IPS-20b (cell line): Measurements from ENCODE around the gene CDK14.
"Not testable (repeated sequence)": the region's sequence is repeated elsewhere in the genome, so short reads cannot be mapped to it uniquely, and the experiment has no call there.

ENCODE experiments used
- H3K27ac ChIP-seq: one replicate; pipeline ENCODE4 v1.5.1; 2013; ENCODE audit warnings: low read length
- H3K27me3 ChIP-seq: 2 replicates; pipeline ENCODE4 v1.6.1; 2013; ENCODE audit warnings: mild to moderate bottlenecking, low read length, inconsistent platforms; ENCODE audit not compliant: insufficient read depth
- H3K36me3 ChIP-seq: 2 replicates; pipeline ENCODE4 v1.6.1; 2013; ENCODE audit warnings: low read depth, mild to moderate bottlenecking, inconsistent platforms, low read length, moderate library complexity; ENCODE audit not compliant: insufficient read depth
- H3K4me1 ChIP-seq: 2 replicates; pipeline ENCODE4 v1.6.1; 2013; ENCODE audit warnings: mild to moderate bottlenecking, control low read depth, inconsistent platforms, low read length, moderate library complexity; ENCODE audit not compliant: insufficient read depth
- H3K4me3 ChIP-seq: 2 replicates; pipeline ENCODE4 v1.5.1; 2013; ENCODE audit warnings: mild to moderate bottlenecking, low read length, inconsistent platforms
- H3K9ac ChIP-seq: 2 replicates; pipeline ENCODE4 v1.6.1; 2013; ENCODE audit warnings: low read depth, mild to moderate bottlenecking, inconsistent platforms, low read length, moderate library complexity
- H3K9me3 ChIP-seq: 2 replicates; pipeline ENCODE4 v1.6.1; 2013; ENCODE audit warnings: mild to moderate bottlenecking, low read depth, low read length, inconsistent platforms; ENCODE audit not compliant: insufficient read depth

The CDK14 gene

GRCh38 chr7:90749262-90749661 is 153.1 kb downstream of the CDK14 start:
- no peak overlapping the region for H3K4me3 ChIP-seq
- H3K9me3 ChIP-seq: no peaks in the 10 kb centered on the region
- H3K36me3 ChIP-seq: no peaks in the 10 kb centered on the region
- H3K27me3 ChIP-seq: no peaks in the 10 kb centered on the region
- H3K4me1 ChIP-seq: no peaks in the 10 kb centered on the region
- no peak overlapping the region for H3K9ac ChIP-seq
- no peak overlapping the region for H3K27ac ChIP-seq

GRCh38 chr7:90749774-90750173 is 153.7 kb downstream of the CDK14 start:
- Histone ChIP-seq H3K36me3 (no peaks in the 10 kb centered on the region), H3K27me3 (no peaks in the 10 kb centered on the region), H3K9me3 (no peaks in the 10 kb centered on the region), H3K27ac (no peak overlapping the region), H3K4me1 (no peaks in the 10 kb centered on the region), H3K9ac (no peak overlapping the region), H3K4me3 (no peak overlapping the region)

GRCh38 chr7:90751595-90751994 is 155.5 kb downstream of the CDK14 start:
- Histone ChIP-seq H3K4me1 (no peaks in the 10 kb centered on the region), H3K27me3 (no peaks in the 10 kb centered on the region), H3K4me3 (no peak overlapping the region), H3K9me3 (no peaks in the 10 kb centered on the region), H3K9ac (no peak overlapping the region), H3K36me3 (no peaks in the 10 kb centered on the region), H3K27ac (no peak overlapping the region)

GRCh38 chr7:90752051-90752450 is 155.9 kb downstream of the CDK14 start:
- no peak overlapping the region for H3K27ac ChIP-seq
- no peaks in the 10 kb centered on the region for H3K4me1 ChIP-seq
- no peak overlapping the region for H3K9ac ChIP-seq
- no peaks in the 10 kb centered on the region for H3K36me3 ChIP-seq
- H3K27me3 ChIP-seq: no peaks in the 10 kb centered on the region
- H3K9me3 ChIP-seq: no peaks in the 10 kb centered on the region
- no peak overlapping the region for H3K4me3 ChIP-seq

DNA sequence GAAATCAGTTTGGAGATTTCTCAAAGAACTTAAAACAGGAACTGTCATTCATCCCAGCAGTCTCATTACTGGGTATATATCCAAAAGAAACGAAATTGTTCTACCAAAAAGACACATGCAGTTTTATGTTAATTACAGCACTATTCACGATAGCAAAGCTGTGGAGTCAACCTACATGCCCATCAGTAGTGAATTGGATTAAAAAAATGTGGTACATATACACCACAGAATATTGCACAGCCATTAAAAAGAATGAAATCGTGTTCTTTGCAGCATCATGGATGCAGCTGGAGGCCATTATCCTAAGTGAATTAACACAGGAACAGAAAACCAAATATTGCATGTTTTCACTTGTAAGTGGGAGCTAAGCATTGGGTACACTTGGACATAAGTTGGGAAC is 158.9 kb downstream of the CDK14 start:
- no peak overlapping the region for H3K9ac ChIP-seq
- no peak overlapping the region for H3K4me3 ChIP-seq
- H3K4me1 ChIP-seq: no peaks in the 10 kb centered on the region
- no peak overlapping the region for H3K27ac ChIP-seq
- H3K9me3 ChIP-seq: no peaks in the 10 kb centered on the region
- no peaks in the 10 kb centered on the region for H3K27me3 ChIP-seq
- no peaks in the 10 kb centered on the region for H3K36me3 ChIP-seq

GRCh38 chr7:90756366-90756765 is 160.2 kb downstream of the CDK14 start:
- no peaks in the 10 kb centered on the region for H3K9me3 ChIP-seq
- H3K4me1 ChIP-seq: no peaks in the 10 kb centered on the region
- no peak overlapping the region for H3K4me3 ChIP-seq
- no peak overlapping the region for H3K9ac ChIP-seq
- no peaks in the 10 kb centered on the region for H3K36me3 ChIP-seq
- H3K27ac ChIP-seq: no peak overlapping the region
- H3K27me3 ChIP-seq: no peaks in the 10 kb centered on the region

GRCh38 chr7:90757565-90757950 is 161.4 kb downstream of the CDK14 start:
- not testable (repeated sequence) for H3K4me1 ChIP-seq, H3K36me3 ChIP-seq, H3K27ac ChIP-seq

GRCh38 chr7:90758933-90759562 is 162.9 kb downstream of the CDK14 start:
- Histone ChIP-seq H3K9me3 (no peaks in the 10 kb centered on the region), H3K27me3 (no peaks in the 10 kb centered on the region), H3K4me1 (peaks cover 2% of the 10 kb centered on the region; the same call in 1 of the 2 replicates), H3K36me3 (no peaks in the 10 kb centered on the region), H3K9ac (no peak overlapping the region), H3K4me3 (no peak overlapping the region), H3K27ac (no peak overlapping the region)

More at GRCh38 chr7:90757565-90757950, 161.4 kb downstream of the CDK14 start:
- not testable (repeated sequence) for H3K9ac ChIP-seq, H3K4me3 ChIP-seq, H3K27me3 ChIP-seq, H3K9me3 ChIP-seq

DNA sequence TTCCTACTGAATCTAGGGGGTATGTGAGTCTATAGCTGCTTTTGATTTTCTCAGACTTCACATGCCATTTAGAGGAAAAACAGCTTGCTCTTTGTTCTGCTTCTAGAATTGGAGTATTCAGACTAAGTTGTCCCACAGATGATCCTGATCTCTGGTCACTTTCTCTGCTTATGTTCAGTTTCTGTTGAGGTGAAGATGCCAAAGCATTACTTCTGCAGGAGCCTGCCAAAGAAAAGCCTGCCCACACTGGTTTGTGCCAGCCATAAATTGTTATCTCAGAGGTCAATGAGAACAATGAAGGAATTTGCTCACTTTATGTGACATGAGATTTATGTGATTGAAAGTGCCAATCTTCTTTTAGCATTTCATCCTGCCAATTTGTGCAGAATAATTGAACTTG is 163.6 kb downstream of the CDK14 start:
- H3K4me3 ChIP-seq: no peak overlapping the region
- no peaks in the 10 kb centered on the region for H3K36me3 ChIP-seq
- H3K4me1 ChIP-seq: peaks cover 8% of the 10 kb centered on the region; the same call in 1 of the 2 replicates
- no peak overlapping the region for H3K27ac ChIP-seq
- no peak overlapping the region for H3K9ac ChIP-seq
- H3K9me3 ChIP-seq: no peaks in the 10 kb centered on the region
- no peaks in the 10 kb centered on the region for H3K27me3 ChIP-seq

- H3K9ac ChIP-seq: no peak overlapping the region
- no peaks in the 10 kb centered on the region for H3K36me3 ChIP-seq
- H3K4me3 ChIP-seq: no peak overlapping the region
- no peak overlapping the region for H3K27ac ChIP-seq
- no peaks in the 10 kb centered on the region for H3K27me3 ChIP-seq
- H3K9me3 ChIP-seq: no peaks in the 10 kb centered on the region
- peaks cover 15% of the 10 kb centered on the region; the same call in 1 of the 2 replicates for H3K4me1 ChIP-seq
Observed at GRCh38 chr7:90760892-90761291, 164.8 kb downstream of the CDK14 start.

DNA sequence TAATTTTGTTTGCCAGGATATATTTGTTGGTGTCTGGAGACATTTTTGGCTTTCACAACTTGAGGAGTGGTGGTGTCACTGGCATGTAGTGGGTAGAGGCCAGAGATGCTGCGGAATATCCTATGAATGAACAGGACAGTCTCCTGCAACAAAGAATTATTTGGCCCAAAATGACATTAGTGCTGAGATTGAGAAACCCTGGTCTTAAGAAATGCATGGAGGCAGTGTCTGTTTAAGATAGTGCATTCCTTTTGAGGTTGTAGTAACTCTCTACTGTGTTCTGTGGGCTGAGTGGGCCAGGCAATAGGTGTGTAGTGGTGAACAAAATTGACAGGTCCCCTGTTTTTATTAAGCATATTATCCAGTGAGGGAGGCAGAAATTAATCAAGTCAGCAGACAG is 165.5 kb downstream of the CDK14 start:
- no peak overlapping the region for H3K27ac ChIP-seq
- no peaks in the 10 kb centered on the region for H3K36me3 ChIP-seq
- no peak overlapping the region for H3K9ac ChIP-seq
- H3K9me3 ChIP-seq: no peaks in the 10 kb centered on the region
- no peak overlapping the region for H3K4me3 ChIP-seq
- peaks cover 15% of the 10 kb centered on the region; the same call in 1 of the 2 replicates for H3K4me1 ChIP-seq
- no peaks in the 10 kb centered on the region for H3K27me3 ChIP-seq

DNA sequence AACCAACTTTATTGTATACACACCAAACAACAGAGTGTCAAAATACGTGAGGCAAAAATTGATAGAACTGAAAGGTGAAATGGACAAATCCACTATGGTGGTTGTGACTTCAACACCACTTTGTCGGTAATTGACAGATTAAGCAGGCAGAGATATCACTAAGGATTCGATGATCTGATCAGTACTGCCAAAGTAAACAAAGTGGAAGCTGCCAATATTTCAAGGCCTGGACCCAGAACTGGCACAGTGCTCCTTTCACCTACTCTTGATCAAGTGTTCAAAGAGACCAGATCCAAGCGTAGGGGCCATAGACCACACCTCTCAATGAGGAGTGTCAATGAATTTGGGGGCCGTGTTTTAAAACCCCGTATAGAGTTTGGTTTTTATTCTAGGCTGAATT is 167.0 kb downstream of the CDK14 start:
- H3K27me3 ChIP-seq: no peaks in the 10 kb centered on the region
- no peak overlapping the region for H3K4me3 ChIP-seq
- H3K9me3 ChIP-seq: no peaks in the 10 kb centered on the region
- no peak overlapping the region for H3K9ac ChIP-seq
- peaks cover 15% of the 10 kb centered on the region for H3K4me1 ChIP-seq
- H3K36me3 ChIP-seq: no peaks in the 10 kb centered on the region
- no peak overlapping the region for H3K27ac ChIP-seq
